ENCODE data around the gene DSCAM. TPM values are rescaled to one million over a fixed set of nuclear protein-coding genes. Genes with fewer than 3 reads are reported as not detected.
"Not testable (repeated sequence)": the region's sequence is repeated elsewhere in the genome, so short reads cannot be mapped to it uniquely, and the experiment has no call there.

DSCAM gene
- total RNA-seq, 1 experiment from 2014 or later = not detected

GRCh38 chr21:40041446-40041845 is 805.5 kb downstream of the DSCAM start:
- no TSS peak for BruUV-seq (replicated peaks)
- Histone ChIP-seq H4K20me1 (ENCODE audit: insufficient read depth) (no peaks in the 10 kb centered on the region), H3K27ac (ENCODE audit: low read depth, low read length) (no peak overlapping the region), H3K9ac (ENCODE audit: low read length) (no peak overlapping the region), H3K4me1 (ENCODE audit: control insufficient read depth in 1 of 2, insufficient read depth in 2 of 2, low read length in 2 of 2) (no peaks in the 10 kb centered on the region), H2AFZ (ENCODE audit: low read depth, low read length, poor library complexity, severe bottlenecking) (no peak overlapping the region), H3K9me3 (ENCODE audit: control insufficient read depth in 1 of 2, insufficient read depth in 1 of 2, low read depth in 1 of 2, low read length in 2 of 2) (peaks cover 0 to 24% of the 10 kb centered on the region in 2 experiments; a peak in 2 of 4 replicates), H3K4me2 (ENCODE audit: low read length) (no peak overlapping the region), H3K9me2 (ENCODE audit: insufficient read depth) (no peaks in the 10 kb centered on the region), H3K79me2 (ENCODE audit: insufficient read depth, low read length) (no peaks in the 10 kb centered on the region), H3K27me3 (ENCODE audit: insufficient read depth, low read length) (no peaks in the 10 kb centered on the region), H3K4me3 (replicated peaks in 1 of 2; ENCODE audit: low read depth in 1 of 2, low read length in 2 of 2) (no peak overlapping the region), H3K36me3 (ENCODE audit: control insufficient read depth in 1 of 2, insufficient read depth in 2 of 2, low read length in 2 of 2) (no peaks in the 10 kb centered on the region)
- TF ChIP-seq TCF7L2 (IDR thresholded peaks at IDR 0.05; ENCODE audit: borderline replicate concordance, extremely low read depth, insufficient read depth, insufficient read length) (no peak), CBX3 (IDR thresholded peaks at IDR 0.05; ENCODE audit: low read depth) (no peak), YY1 (IDR thresholded peaks at IDR 0.05; ENCODE audit: extremely low read depth, insufficient replicate concordance, low read depth, low read length) (no peak), SIN3A (IDR thresholded peaks at IDR 0.05; ENCODE audit: low read depth) (no peak), EZH2phosphoT487 (IDR thresholded peaks at IDR 0.05; ENCODE audit: borderline replicate concordance) (no peak), MAX (IDR thresholded peaks at IDR 0.05) (no peak), ZBTB33 (IDR thresholded peaks at IDR 0.05; ENCODE audit: extremely low read depth, insufficient replicate concordance, low read length) (no peak), SRF (IDR thresholded peaks at IDR 0.05; ENCODE audit: low read depth) (no peak), POLR2A (IDR thresholded peaks at IDR 0.05; ENCODE audit: borderline replicate concordance, extremely low read depth, insufficient read depth, insufficient read length) (no peak)
- TF ChIP-seq, protein P1, sequence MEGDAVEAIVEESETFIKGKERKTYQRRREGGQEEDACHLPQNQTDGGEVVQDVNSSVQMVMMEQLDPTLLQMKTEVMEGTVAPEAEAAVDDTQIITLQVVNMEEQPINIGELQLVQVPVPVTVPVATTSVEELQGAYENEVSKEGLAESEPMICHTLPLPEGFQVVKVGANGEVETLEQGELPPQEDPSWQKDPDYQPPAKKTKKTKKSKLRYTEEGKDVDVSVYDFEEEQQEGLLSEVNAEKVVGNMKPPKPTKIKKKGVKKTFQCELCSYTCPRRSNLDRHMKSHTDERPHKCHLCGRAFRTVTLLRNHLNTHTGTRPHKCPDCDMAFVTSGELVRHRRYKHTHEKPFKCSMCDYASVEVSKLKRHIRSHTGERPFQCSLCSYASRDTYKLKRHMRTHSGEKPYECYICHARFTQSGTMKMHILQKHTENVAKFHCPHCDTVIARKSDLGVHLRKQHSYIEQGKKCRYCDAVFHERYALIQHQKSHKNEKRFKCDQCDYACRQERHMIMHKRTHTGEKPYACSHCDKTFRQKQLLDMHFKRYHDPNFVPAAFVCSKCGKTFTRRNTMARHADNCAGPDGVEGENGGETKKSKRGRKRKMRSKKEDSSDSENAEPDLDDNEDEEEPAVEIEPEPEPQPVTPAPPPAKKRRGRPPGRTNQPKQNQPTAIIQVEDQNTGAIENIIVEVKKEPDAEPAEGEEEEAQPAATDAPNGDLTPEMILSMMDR (IDR thresholded peaks at IDR 0.05 in 2 of 3, conservative IDR thresholded peaks at IDR 0.05 in 1 of 3; ENCODE audit: borderline replicate concordance in 1 of 3, insufficient read depth in 1 of 3, low read depth in 2 of 3, low read length in 2 of 3) = no peak
- ChIA-PET CTCF (no interaction called here), RAD21 (ENCODE audit: low non-redundant PET in 1 of 2, low total read pairs in 2 of 2, uncharacterized antibody in 2 of 2, unreplicated experiment in 2 of 2) (no interaction called here), POLR2A (no interaction called here)
- ATAC-seq (no peak), DNase-seq (ENCODE audit: low read depth, low spot score) (no peak)
- intact Hi-C loops (cut with micrococcal nuclease) = no loop called here

DNA sequence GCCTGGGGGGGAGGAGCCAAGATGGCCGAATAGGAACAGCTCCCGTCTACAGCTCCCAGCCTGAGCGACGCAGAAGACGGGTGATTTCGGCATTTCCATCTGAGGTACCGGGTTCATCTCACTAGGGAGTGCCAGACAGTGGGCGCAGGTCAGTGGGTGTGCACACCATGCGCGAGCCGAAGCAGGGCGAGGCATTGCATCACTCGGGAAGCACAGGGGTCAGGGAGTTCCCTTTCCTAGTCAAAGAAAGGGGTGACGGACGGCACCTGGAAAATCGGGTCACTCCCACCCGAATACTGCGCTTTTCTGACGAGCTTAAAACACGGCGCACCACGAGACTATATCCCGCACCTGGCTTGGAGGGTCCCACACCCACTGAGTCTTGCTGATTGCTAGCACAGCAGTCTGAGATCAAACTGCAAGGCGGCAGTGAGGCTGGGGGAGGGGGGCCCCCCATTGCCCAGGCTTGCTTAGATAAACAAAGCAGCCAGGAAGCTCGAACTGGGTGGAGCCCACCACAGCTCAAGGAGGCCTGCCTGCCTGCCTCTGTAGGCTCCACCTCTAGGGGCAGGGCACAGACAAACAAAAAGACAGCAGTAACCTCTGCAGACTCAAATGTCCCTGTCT is 813.7 kb downstream of the DSCAM start:
- POLR2A ChIA-PET, CTCF ChIA-PET: not testable (repeated sequence)

More for the DNA sequence above, 813.7 kb downstream of the DSCAM start:
- H2AFZ ChIP-seq (ENCODE audit: low read depth, low read length, poor library complexity, severe bottlenecking); H3K4me3 ChIP-seq (replicated peaks in 1 of 2; ENCODE audit: low read depth in 1 of 2, low read length in 2 of 2); DNase-seq (ENCODE audit: low read depth, low spot score); H3K79me2 ChIP-seq (ENCODE audit: insufficient read depth, low read length); H3K9me2 ChIP-seq (ENCODE audit: insufficient read depth); H4K20me1 ChIP-seq (ENCODE audit: insufficient read depth); intact Hi-C loops (cut with micrococcal nuclease); H3K4me1 ChIP-seq (ENCODE audit: control insufficient read depth in 1 of 2, insufficient read depth in 2 of 2, low read length in 2 of 2); ATAC-seq; H3K9ac ChIP-seq (ENCODE audit: low read length); RAD21 ChIA-PET (ENCODE audit: low non-redundant PET in 1 of 2, low total read pairs in 2 of 2, uncharacterized antibody in 2 of 2, unreplicated experiment in 2 of 2); H3K36me3 ChIP-seq (ENCODE audit: control insufficient read depth in 1 of 2, insufficient read depth in 2 of 2, low read length in 2 of 2); H3K27ac ChIP-seq (ENCODE audit: low read depth, low read length); H3K4me2 ChIP-seq (ENCODE audit: low read length); BruUV-seq (replicated peaks); H3K27me3 ChIP-seq (ENCODE audit: insufficient read depth, low read length): not testable (repeated sequence)
- peaks cover 0 to 15% of the 10 kb centered on the region in 2 experiments; a peak in 2 of 4 replicates for H3K9me3 ChIP-seq (ENCODE audit: control insufficient read depth in 1 of 2, insufficient read depth in 1 of 2, low read depth in 1 of 2, low read length in 2 of 2)

Data from HCT116 (cell line).